Naive thymus-derived CD8-positive, alpha-beta T cell (primary cell): ENCODE data around the gene DEDD. TPM values are rescaled to one million over a fixed set of nuclear protein-coding genes. Genes with fewer than 3 reads are reported as not detected.

Experiments used
- ATAC-seq, 2 donors: fragments of 150-1000 bp; cut with Tn5 transposase in 1 of 2; sonication (Bioruptor Pico), chemical (Tn5 transposase) in 1 of 2; 1 replicate in 1 of 2; 2 replicates in 1 of 2; pipeline ENCODE4 v1.10.0; 2021; ENCODE audit warnings: mild to moderate bottlenecking in 2 of 2, moderate library complexity in 2 of 2
- POLR2A ChIA-PET: fragments of 350-600 bp; sonication (Branson Sonifier 250); formaldehyde crosslinking; loops from one replicate; lab custom pipeline; 2021; ENCODE audit warnings: antibody characterized with exemption; lab: Charles Lee
- DNase-seq, 10 donors: peaks; one replicate each; pipeline versions ENCODE4 v3.0.0 to v3.0.0-alpha.2; 2020 to 2022
- H3K27ac Mint-ChIP-seq, 10 donors: one replicate each; pipeline ENCODE4 v1.8.0; 2020 to 2022; ENCODE audit warnings: mild to moderate bottlenecking in 10 of 10, mixed read lengths in 10 of 10, moderate library complexity in 4 of 10, inconsistent platforms in 1 of 10
- H3K27me3 Mint-ChIP-seq, 5 donors: one replicate each; pipeline ENCODE4 v1.8.0; 2021 to 2022; ENCODE audit warnings: mixed read lengths in 5 of 5
- H3K36me3 Mint-ChIP-seq, 3 donors: one replicate each; pipeline ENCODE4 v1.8.0; 2020 to 2022; ENCODE audit warnings: mixed read lengths in 3 of 3, mild to moderate bottlenecking in 2 of 3, inconsistent platforms in 1 of 3
- H3K4me1 Mint-ChIP-seq, 4 donors: one replicate each; pipeline ENCODE4 v1.8.0; 2021 to 2022; ENCODE audit warnings: mixed read lengths in 4 of 4
- H3K4me3 Mint-ChIP-seq, 10 donors: one replicate each; pipeline ENCODE4 v1.8.0; 2020 to 2022; ENCODE audit warnings: mild to moderate bottlenecking in 10 of 10, mixed read lengths in 10 of 10, moderate library complexity in 6 of 10, inconsistent platforms in 1 of 10
- H3K9me3 Mint-ChIP-seq, 9 donors: one replicate each; pipeline ENCODE4 v1.8.0; 2020 to 2022; ENCODE audit warnings: mixed read lengths in 9 of 9, mild to moderate bottlenecking in 3 of 9, inconsistent platforms in 1 of 9, moderate library complexity in 1 of 9
- polyA plus RNA-seq, 3 donors: library from polyadenylated mRNA; unstranded; fragments of 300-500 nt; fragmentation: Illumina TruSeq; gene quantifications; one replicate each; pipeline ENCODE4 v1.2.3, GENCODE V29; 2021
- total RNA-seq, 8 experiments: library from RNA in 2 of 8; stranded (reverse) in 2 of 8; gene quantifications; one replicate each; pipeline ENCODE4 v1.2.3 and lab custom pipeline; 2021 to 2026

The DEDD gene
- total and polyA plus RNA-seq, 5 experiments from 2014 or later, result 29.0 to 38.6 (median 35.3) TPM

- no peak for DNase-seq
- no peaks in the 10 kb centered on the region for H3K27me3 Mint-ChIP-seq
- H3K9me3 Mint-ChIP-seq, result no peaks in the 10 kb centered on the region
- peaks cover 0 to 65% (median 11%) of the 10 kb centered on the region in 3 donors for H3K36me3 Mint-ChIP-seq
- POLR2A ChIA-PET, result interaction anchor here (0.9 to 1.6 kb wide), 3 partner anchors 12 to 29 kb away, joined by 4 to 5 read pairs (median 4); partner anchors contain the start of gene NDUFS2
- ATAC-seq, result no peak
- H3K27ac Mint-ChIP-seq, result peak overlapping the region in 9 of 10 donors; percentile 10 to 93 (median 76)
- H3K4me3 Mint-ChIP-seq, result no peak overlapping the region
- peaks cover 32 to 73% (median 54%) of the 10 kb centered on the region in 4 donors for H3K4me1 Mint-ChIP-seq
Observed at GRCh38 chr1:161172776-161173376, 40.4 kb upstream of the DEDD start.

- Mint-ChIP-seq H3K4me1 (peaks cover 33 to 71% (median 52%) of the 10 kb centered on the region in 4 donors), H3K9me3 (no peaks in the 10 kb centered on the region), H3K4me3 (no peak overlapping the region), H3K27me3 (no peaks in the 10 kb centered on the region), H3K36me3 (peaks cover 0 to 64% (median 11%) of the 10 kb centered on the region in 3 donors), H3K27ac (peak overlapping the region in 9 of 10 donors; percentile 10 to 93 (median 61))
- ATAC-seq (no peak), DNase-seq (no peak)
- POLR2A ChIA-PET, result interaction anchor here (0.9 to 1.6 kb wide), 3 partner anchors 13 to 29 kb away, joined by 4 to 5 read pairs (median 4); partner anchors contain the start of gene NDUFS2
Observed at GRCh38 chr1:161172349-161172748, 39.9 kb upstream of the DEDD start.

- DNase-seq (no peak), ATAC-seq (no peak)
- Mint-ChIP-seq H3K4me1 (peaks cover 36 to 71% (median 52%) of the 10 kb centered on the region in 4 donors), H3K36me3 (peaks cover 0 to 61% (median 11%) of the 10 kb centered on the region in 3 donors), H3K27me3 (no peaks in the 10 kb centered on the region), H3K27ac (peak overlapping the region in 4 of 10 donors; percentile 10 to 53 (median 42)), H3K9me3 (no peaks in the 10 kb centered on the region), H3K4me3 (peak overlapping the region in 1 of 10 donors; percentile 10)
- POLR2A ChIA-PET, result interaction anchor here (0.5 to 0.9 kb wide), 2 partner anchors 8 to 30 kb away, joined by 3 to 4 read pairs; partner anchors contain the start of gene NDUFS2
Observed at GRCh38 chr1:161171696-161172095, 39.2 kb upstream of the DEDD start.

- H3K36me3 Mint-ChIP-seq, result peaks cover 0 to 61% (median 11%) of the 10 kb centered on the region in 3 donors
- ATAC-seq, result no peak
- no peak for DNase-seq
- H3K27me3 Mint-ChIP-seq, result no peaks in the 10 kb centered on the region
- no peaks in the 10 kb centered on the region for H3K9me3 Mint-ChIP-seq
- POLR2A ChIA-PET, result no interaction called here
- peak overlapping the region in 1 of 10 donors; percentile 48 for H3K4me3 Mint-ChIP-seq
- H3K4me1 Mint-ChIP-seq, result peaks cover 34 to 71% (median 51%) of the 10 kb centered on the region in 4 donors
- peak overlapping the region in 5 of 10 donors; percentile 35 to 75 (median 60) for H3K27ac Mint-ChIP-seq
Observed at GRCh38 chr1:161171191-161171590, 38.7 kb upstream of the DEDD start.

GRCh38 chr1:161168906-161169305, 36.4 kb upstream of the DEDD start:
- Mint-ChIP-seq H3K36me3 (peaks cover 0 to 49% (median 9%) of the 10 kb centered on the region in 3 donors), H3K9me3 (no peaks in the 10 kb centered on the region), H3K27me3 (no peaks in the 10 kb centered on the region), H3K4me1 (peaks cover 19 to 64% (median 48%) of the 10 kb centered on the region in 4 donors), H3K27ac (peak overlapping the region in 4 of 10 donors; percentile 37 to 69 (median 54)), H3K4me3 (peak overlapping the region in 4 of 10 donors; percentile 22 to 89 (median 56))
- POLR2A ChIA-PET, result interaction anchor here (0.6 to 6.4 kb wide), 7 partner anchors 11 to 85 kb away, joined by 3 to 154 read pairs (median 37); partner anchors contain the start of genes B4GALT3, NDUFS2, TOMM40L and UFC1
- ATAC-seq, result no peak
- no peak for DNase-seq

- peaks cover 22 to 63% (median 55%) of the 10 kb centered on the region in 4 donors for H3K4me1 Mint-ChIP-seq
- peaks cover 0 to 47% (median 10%) of the 10 kb centered on the region in 3 donors for H3K36me3 Mint-ChIP-seq
- no peaks in the 10 kb centered on the region for H3K9me3 Mint-ChIP-seq
- peak overlapping the region; percentile 86 to 97 (median 92) for H3K4me3 Mint-ChIP-seq
- no peaks in the 10 kb centered on the region for H3K27me3 Mint-ChIP-seq
- POLR2A ChIA-PET, result interaction anchor here (0.5 to 6.4 kb wide), 17 partner anchors 8 to 278 kb away, joined by 3 to 154 read pairs (median 9); partner anchors contain the start of genes ARHGAP30, B4GALT3, DEDD and NDUFS2
- peak overlapping the region; percentile 97 to 100 (median 98) for H3K27ac Mint-ChIP-seq
- DNase-seq (no peak), ATAC-seq (no peak)
Observed at GRCh38 chr1:161166669-161167548, 34.4 kb upstream of the DEDD start.

- peaks cover 0 to 41% (median 10%) of the 10 kb centered on the region in 3 donors for H3K36me3 Mint-ChIP-seq
- POLR2A ChIA-PET, result interaction anchor here (0.7 to 6.4 kb wide), 25 partner anchors 8 to 398 kb away, joined by 3 to 154 read pairs (median 6); partner anchors contain the start of genes APOA2, ARHGAP30, B4GALT3 and DEDD
- no peaks in the 10 kb centered on the region for H3K9me3 Mint-ChIP-seq
- peaks cover 29 to 66% (median 63%) of the 10 kb centered on the region in 4 donors for H3K4me1 Mint-ChIP-seq
- peak within 1 kb of the TSS; percentile 97 to 100 (median 98) for H3K27ac Mint-ChIP-seq
- DNase-seq, result peak; percentile 76 to 97 (median 92)
- no peaks in the 10 kb centered on the region for H3K27me3 Mint-ChIP-seq
- ATAC-seq, result peak; percentile 90 to 92
- peak within 1 kb of the TSS; percentile 86 to 97 (median 92) for H3K4me3 Mint-ChIP-seq
Observed at GRCh38 chr1:161165742-161166668, 33.5 kb upstream of the DEDD start, which contains the start of gene PPOX. Gene PPOX, plus strand, starts transcription at chr1:161166426. Its CDS starts 422 bp downstream, at chr1:161166848.

GRCh38 chr1:161164901-161165610, 32.6 kb upstream of the DEDD start:
- H3K36me3 Mint-ChIP-seq, result peaks cover 0 to 37% (median 10%) of the 10 kb centered on the region in 3 donors
- no peak for ATAC-seq

GRCh38 chr1:161163793-161164192, 31.3 kb upstream of the DEDD start:
- no peaks in the 10 kb centered on the region for H3K9me3 Mint-ChIP-seq
- ATAC-seq, result no peak
- peak overlapping the region in 3 of 10 donors; percentile 12 to 16 (median 15) for H3K4me3 Mint-ChIP-seq
- no peak for DNase-seq
- no peaks in the 10 kb centered on the region for H3K27me3 Mint-ChIP-seq
- peaks cover 0 to 34% (median 9%) of the 10 kb centered on the region in 3 donors for H3K36me3 Mint-ChIP-seq
- H3K4me1 Mint-ChIP-seq, result peaks cover 35 to 85% (median 81%) of the 10 kb centered on the region in 4 donors
- peak overlapping the region in 9 of 10 donors; percentile 70 to 100 (median 97) for H3K27ac Mint-ChIP-seq
- POLR2A ChIA-PET, result interaction anchor here (0.9 to 6.4 kb wide), 4 partner anchors 9 to 32 kb away, joined by 5 to 154 read pairs (median 60); partner anchors contain the start of genes B4GALT3, DEDD and UFC1

More at GRCh38 chr1:161164901-161165610, 32.6 kb upstream of the DEDD start:
- no peaks in the 10 kb centered on the region for H3K27me3 Mint-ChIP-seq
- peak overlapping the region; percentile 25 to 97 (median 53) for H3K4me3 Mint-ChIP-seq
- no peaks in the 10 kb centered on the region for H3K9me3 Mint-ChIP-seq
- POLR2A ChIA-PET, result interaction anchor here (0.7 to 6.4 kb wide), 20 partner anchors 10 to 397 kb away, joined by 3 to 154 read pairs (median 8); partner anchors contain the start of genes APOA2, ARHGAP30, B4GALT3 and DEDD
- no peak for DNase-seq
- peaks cover 30 to 74% (median 71%) of the 10 kb centered on the region in 4 donors for H3K4me1 Mint-ChIP-seq
- peak overlapping the region; percentile 93 to 100 (median 98) for H3K27ac Mint-ChIP-seq

GRCh38 chr1:161162806-161163205, 30.3 kb upstream of the DEDD start:
- Mint-ChIP-seq H3K4me3 (peak overlapping the region in 3 of 10 donors; percentile 25 to 63 (median 62)), H3K4me1 (peaks cover 34 to 84% (median 79%) of the 10 kb centered on the region in 4 donors), H3K27me3 (no peaks in the 10 kb centered on the region), H3K27ac (peak overlapping the region in 8 of 10 donors; percentile 13 to 100 (median 84)), H3K9me3 (no peaks in the 10 kb centered on the region), H3K36me3 (peaks cover 0 to 37% (median 9%) of the 10 kb centered on the region in 3 donors)
- POLR2A ChIA-PET, result interaction anchor here (0.9 to 2.6 kb wide), 3 partner anchors 9 to 41 kb away, joined by 3 to 14 read pairs (median 8); partner anchors contain the start of genes B4GALT3 and UFC1
- DNase-seq (no peak), ATAC-seq (no peak)
